Measurements from ENCODE around the gene PRKAA2.

PRKAA2 gene

DNA sequence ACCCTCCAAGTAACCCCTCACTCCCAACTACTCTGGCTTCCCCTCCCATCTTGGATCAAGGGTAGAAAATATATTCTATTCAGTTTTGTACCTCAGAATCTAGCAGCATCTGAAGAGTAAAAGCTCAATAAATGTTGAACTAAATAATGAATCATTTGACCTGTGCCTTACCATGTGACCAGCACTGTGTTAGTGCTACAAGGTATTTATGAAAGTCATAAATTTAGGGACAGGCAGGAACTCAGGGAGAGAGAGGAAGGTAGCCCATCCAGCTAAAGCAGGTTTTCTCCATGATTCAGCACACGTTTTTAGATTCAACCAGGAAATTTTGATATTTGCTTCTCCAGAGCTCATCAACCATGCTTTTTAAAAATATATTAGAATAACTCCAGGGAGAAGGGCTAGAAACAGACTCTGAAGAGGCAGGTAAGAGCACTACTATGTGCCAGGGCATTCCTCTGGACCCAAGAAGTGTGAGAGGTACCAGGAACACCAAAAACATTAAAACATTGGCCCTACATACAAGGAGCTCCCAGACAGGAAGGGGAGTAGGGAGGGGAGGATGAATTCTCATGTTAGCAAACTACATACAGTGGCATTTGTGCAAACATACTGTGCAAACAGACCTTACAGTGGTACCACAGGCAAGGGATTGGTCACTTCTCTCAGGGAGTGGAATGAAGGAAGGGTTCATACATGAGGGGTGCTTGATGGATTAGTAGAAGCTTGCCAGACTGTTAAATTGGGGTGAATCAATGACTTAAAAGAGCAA lies 109.8 kb downstream of the PRKAA2 start:
- Histone ChIP-seq H4K20me1 (ENCODE audit: insufficient read depth, low read length) (no peaks in the 10 kb centered on the region), H3K79me2 (ENCODE audit: insufficient read depth, low read length) (no peaks in the 10 kb centered on the region), H3K4me2 (ENCODE audit: insufficient read depth, low read length) (no peak overlapping the region), H3K36me3 (ENCODE audit: insufficient read depth, low read length) (no peaks in the 10 kb centered on the region), H3K9me3 (ENCODE audit: insufficient read depth, low read length, severe bottlenecking) (no peaks in the 10 kb centered on the region), H3K4me3 (ENCODE audit: low read depth in 1 of 2, low read length in 2 of 2) (no peak overlapping the region), H2AFZ (ENCODE audit: low read depth, low read length) (no peak overlapping the region), H3K27me3 (ENCODE audit: insufficient read depth, low read length, poor library complexity) (peaks cover 9% of the 10 kb centered on the region), H3K4me1 (ENCODE audit: insufficient read depth, low read length) (no peaks in the 10 kb centered on the region), H3K27ac (ENCODE audit: low read length) (no peak overlapping the region), H3K9ac (ENCODE audit: low read depth, low read length) (no peak overlapping the region)
- no peak for TF ChIP-seq EZH2 (IDR thresholded peaks at IDR 0.05; ENCODE audit: borderline replicate concordance, low read depth, low read length, severe bottlenecking)
- TF ChIP-seq, protein P1, sequence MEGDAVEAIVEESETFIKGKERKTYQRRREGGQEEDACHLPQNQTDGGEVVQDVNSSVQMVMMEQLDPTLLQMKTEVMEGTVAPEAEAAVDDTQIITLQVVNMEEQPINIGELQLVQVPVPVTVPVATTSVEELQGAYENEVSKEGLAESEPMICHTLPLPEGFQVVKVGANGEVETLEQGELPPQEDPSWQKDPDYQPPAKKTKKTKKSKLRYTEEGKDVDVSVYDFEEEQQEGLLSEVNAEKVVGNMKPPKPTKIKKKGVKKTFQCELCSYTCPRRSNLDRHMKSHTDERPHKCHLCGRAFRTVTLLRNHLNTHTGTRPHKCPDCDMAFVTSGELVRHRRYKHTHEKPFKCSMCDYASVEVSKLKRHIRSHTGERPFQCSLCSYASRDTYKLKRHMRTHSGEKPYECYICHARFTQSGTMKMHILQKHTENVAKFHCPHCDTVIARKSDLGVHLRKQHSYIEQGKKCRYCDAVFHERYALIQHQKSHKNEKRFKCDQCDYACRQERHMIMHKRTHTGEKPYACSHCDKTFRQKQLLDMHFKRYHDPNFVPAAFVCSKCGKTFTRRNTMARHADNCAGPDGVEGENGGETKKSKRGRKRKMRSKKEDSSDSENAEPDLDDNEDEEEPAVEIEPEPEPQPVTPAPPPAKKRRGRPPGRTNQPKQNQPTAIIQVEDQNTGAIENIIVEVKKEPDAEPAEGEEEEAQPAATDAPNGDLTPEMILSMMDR (IDR thresholded peaks at IDR 0.05; ENCODE audit: borderline replicate concordance, extremely low read depth, low read length, poor library complexity, severe bottlenecking) = no peak
- no peak for DNase-seq
- no peak for ATAC-seq (ENCODE audit: insufficient read depth, low read depth)

DNA sequence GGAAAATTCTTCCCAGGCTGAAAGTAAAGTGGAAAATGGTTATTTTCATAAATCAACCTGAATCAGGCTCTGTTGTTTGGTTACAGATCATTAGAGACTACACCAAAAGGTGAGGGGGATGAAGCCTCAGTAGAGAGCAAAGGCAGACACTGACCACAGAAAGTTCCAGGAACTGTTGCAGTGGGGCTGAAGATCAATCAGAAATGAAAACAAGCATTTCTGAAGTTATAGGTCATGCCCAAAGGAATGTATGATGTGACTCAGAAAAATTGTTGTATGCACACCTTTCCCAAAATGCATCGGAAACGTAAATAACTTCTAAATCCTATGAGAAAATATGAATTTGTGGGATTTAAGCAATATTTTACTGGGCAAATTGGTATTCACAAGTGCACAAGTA lies 110.8 kb downstream of the PRKAA2 start:
- no peaks in the 10 kb centered on the region for H3K36me3 ChIP-seq (ENCODE audit: insufficient read depth, low read length)
- no peaks in the 10 kb centered on the region for H3K4me1 ChIP-seq (ENCODE audit: insufficient read depth, low read length)
- H3K4me3 ChIP-seq (ENCODE audit: low read depth in 1 of 2, low read length in 2 of 2) = no peak overlapping the region
- no peak overlapping the region for H3K27ac ChIP-seq (ENCODE audit: low read length)
- no peaks in the 10 kb centered on the region for H3K9me3 ChIP-seq (ENCODE audit: insufficient read depth, low read length, severe bottlenecking)
- no peak overlapping the region for H2AFZ ChIP-seq (ENCODE audit: low read depth, low read length)
- no peak for DNase-seq
- no peaks in the 10 kb centered on the region for H4K20me1 ChIP-seq (ENCODE audit: insufficient read depth, low read length)
- no peak overlapping the region for H3K4me2 ChIP-seq (ENCODE audit: insufficient read depth, low read length)
- no peaks in the 10 kb centered on the region for H3K79me2 ChIP-seq (ENCODE audit: insufficient read depth, low read length)
- ATAC-seq (ENCODE audit: insufficient read depth, low read depth) = no peak
- H3K9ac ChIP-seq (ENCODE audit: low read depth, low read length) = no peak overlapping the region
- TF ChIP-seq EZH2 (IDR thresholded peaks at IDR 0.05; ENCODE audit: borderline replicate concordance, low read depth, low read length, severe bottlenecking) = no peak
- TF ChIP-seq, protein P1 (IDR thresholded peaks at IDR 0.05; ENCODE audit: borderline replicate concordance, extremely low read depth, low read length, poor library complexity, severe bottlenecking) = no peak
- H3K27me3 ChIP-seq (ENCODE audit: insufficient read depth, low read length, poor library complexity) = peaks cover 9% of the 10 kb centered on the region

DNA sequence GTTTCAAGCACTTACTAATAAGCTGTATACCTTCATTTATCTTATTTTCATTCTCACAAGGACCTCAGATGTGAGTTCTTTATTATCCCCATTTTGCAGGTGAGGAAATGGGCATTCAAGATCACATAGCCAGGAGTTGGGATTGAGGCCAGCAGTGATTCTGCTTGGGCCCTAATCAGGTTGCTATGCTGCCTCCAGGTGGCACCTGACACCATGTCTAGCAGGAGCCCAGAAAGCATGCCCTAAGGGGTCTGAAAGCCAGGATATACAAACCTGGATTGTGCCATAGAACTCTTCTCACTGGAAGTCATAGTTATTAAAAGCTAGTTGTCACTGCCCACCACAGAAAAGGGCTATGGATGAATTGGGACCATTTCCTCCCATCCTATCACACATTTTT lies 113.0 kb downstream of the PRKAA2 start:
- Histone ChIP-seq H3K4me1 (ENCODE audit: insufficient read depth, low read length) (no peaks in the 10 kb centered on the region), H3K4me3 (ENCODE audit: low read depth in 1 of 2, low read length in 2 of 2) (no peak overlapping the region), H3K79me2 (ENCODE audit: insufficient read depth, low read length) (no peaks in the 10 kb centered on the region), H3K9ac (ENCODE audit: low read depth, low read length) (no peak overlapping the region), H3K36me3 (ENCODE audit: insufficient read depth, low read length) (no peaks in the 10 kb centered on the region), H3K4me2 (ENCODE audit: insufficient read depth, low read length) (no peak overlapping the region), H4K20me1 (ENCODE audit: insufficient read depth, low read length) (no peaks in the 10 kb centered on the region), H3K27ac (ENCODE audit: low read length) (no peak overlapping the region), H2AFZ (ENCODE audit: low read depth, low read length) (no peak overlapping the region), H3K27me3 (ENCODE audit: insufficient read depth, low read length, poor library complexity) (peaks cover 3% of the 10 kb centered on the region), H3K9me3 (ENCODE audit: insufficient read depth, low read length, severe bottlenecking) (no peaks in the 10 kb centered on the region)
- DNase-seq (no peak), ATAC-seq (ENCODE audit: insufficient read depth, low read depth) (no peak)
- TF ChIP-seq, protein P1 (IDR thresholded peaks at IDR 0.05; ENCODE audit: borderline replicate concordance, extremely low read depth, low read length, poor library complexity, severe bottlenecking) = no peak
- no peak for TF ChIP-seq EZH2 (IDR thresholded peaks at IDR 0.05; ENCODE audit: borderline replicate concordance, low read depth, low read length, severe bottlenecking)
